ENCODE results near the gene CYP4F2. TPM values are rescaled to one million over a fixed set of nuclear protein-coding genes. Genes with fewer than 3 reads are reported as not detected.

CYP4F2 gene
- polyA plus RNA-seq, 1 donor (not counting 4 experiments of a cell fraction or from before 2014, with no cell fraction given) = 0.13 TPM

DNA sequence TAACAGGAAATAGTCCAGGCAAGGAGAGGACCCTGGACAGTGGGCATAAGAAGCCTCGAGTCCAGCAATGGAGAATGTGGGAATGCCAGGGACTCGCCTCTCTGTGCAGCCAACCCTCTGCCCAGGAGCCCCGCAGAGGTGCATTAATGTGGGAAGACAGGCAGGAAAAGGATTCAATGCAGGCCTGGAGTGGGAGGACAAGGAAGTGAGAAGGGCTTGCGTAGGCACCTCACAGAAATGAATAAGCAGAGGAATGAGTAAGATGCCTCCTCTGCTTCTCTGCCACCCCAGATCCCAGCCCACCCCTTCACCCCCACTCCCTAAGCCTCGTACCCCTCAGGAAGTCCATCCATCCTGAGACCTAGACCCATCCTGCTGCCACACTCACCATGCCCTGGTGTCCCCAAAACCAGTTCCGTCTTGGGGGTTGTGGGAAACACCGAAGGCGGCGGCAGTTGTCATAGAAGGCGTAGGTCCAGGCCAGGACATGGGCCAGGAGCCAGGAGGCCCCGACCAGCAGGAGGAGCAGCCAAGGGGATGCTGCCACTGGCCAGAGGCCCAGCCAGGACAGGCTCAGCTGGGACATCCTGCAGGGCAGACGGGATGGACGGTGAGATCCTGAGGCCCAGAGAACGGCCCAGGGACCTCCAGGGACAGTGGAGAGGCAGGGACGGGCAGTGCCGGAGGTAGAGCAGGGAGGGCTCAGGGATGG lies 692 bp downstream of the CYP4F2 start:
- H2AFZ ChIP-seq (ENCODE audit: control insufficient read depth, low read length) = no peak overlapping the region
- no peaks in the 10 kb centered on the region for H3K4me1 ChIP-seq (ENCODE audit: control insufficient read depth, extremely low read depth, insufficient read depth, low read length)
- no peaks in the 10 kb centered on the region for H4K20me1 ChIP-seq (ENCODE audit: control insufficient read depth, extremely low read depth, insufficient read depth, low read length)
- no peak overlapping the region for H3K4me2 ChIP-seq (ENCODE audit: control insufficient read depth, extremely low read depth, insufficient read depth, low read depth, low read length)
- H3K27ac ChIP-seq (ENCODE audit: control insufficient read depth, insufficient read depth, low read length) = no peak overlapping the region
- no peaks in the 10 kb centered on the region for H3K9me3 ChIP-seq (ENCODE audit: control insufficient read depth, low read depth, low read length)
- dilution Hi-C loops (cut with MboI; ENCODE audit: extremely low pct_ligation_motif_present, low sequenced_read_pairs) = no loop called here
- H3K36me3 ChIP-seq (ENCODE audit: control insufficient read depth in 2 of 2, extremely low read depth in 1 of 2, insufficient read depth in 2 of 2, low read length in 2 of 2) = no peaks in the 10 kb centered on the region
- no peak overlapping the region for H3K9ac ChIP-seq (ENCODE audit: control insufficient read depth, extremely low read depth, insufficient read depth, low read length)
- no peaks in the 10 kb centered on the region for H3K9me1 ChIP-seq (ENCODE audit: control insufficient read depth, extremely low read depth, insufficient read depth, low read length)
- FAIRE-seq (no peak), DNase-seq (ENCODE audit: low read depth, low spot score) (no peak)
- H3K4me3 ChIP-seq (ENCODE audit: control insufficient read depth in 2 of 3, extremely low read depth in 1 of 3, insufficient read depth in 2 of 3, low read depth in 1 of 3, low read length in 3 of 3) = no peak overlapping the region
- no peaks in the 10 kb centered on the region for H3K79me2 ChIP-seq (ENCODE audit: control insufficient read depth, insufficient read depth, low read length)
- peaks cover 13% of the 10 kb centered on the region for H3K27me3 ChIP-seq (ENCODE audit: control insufficient read depth, extremely low read depth, insufficient read depth, low read length)
- TF ChIP-seq, protein P1, sequence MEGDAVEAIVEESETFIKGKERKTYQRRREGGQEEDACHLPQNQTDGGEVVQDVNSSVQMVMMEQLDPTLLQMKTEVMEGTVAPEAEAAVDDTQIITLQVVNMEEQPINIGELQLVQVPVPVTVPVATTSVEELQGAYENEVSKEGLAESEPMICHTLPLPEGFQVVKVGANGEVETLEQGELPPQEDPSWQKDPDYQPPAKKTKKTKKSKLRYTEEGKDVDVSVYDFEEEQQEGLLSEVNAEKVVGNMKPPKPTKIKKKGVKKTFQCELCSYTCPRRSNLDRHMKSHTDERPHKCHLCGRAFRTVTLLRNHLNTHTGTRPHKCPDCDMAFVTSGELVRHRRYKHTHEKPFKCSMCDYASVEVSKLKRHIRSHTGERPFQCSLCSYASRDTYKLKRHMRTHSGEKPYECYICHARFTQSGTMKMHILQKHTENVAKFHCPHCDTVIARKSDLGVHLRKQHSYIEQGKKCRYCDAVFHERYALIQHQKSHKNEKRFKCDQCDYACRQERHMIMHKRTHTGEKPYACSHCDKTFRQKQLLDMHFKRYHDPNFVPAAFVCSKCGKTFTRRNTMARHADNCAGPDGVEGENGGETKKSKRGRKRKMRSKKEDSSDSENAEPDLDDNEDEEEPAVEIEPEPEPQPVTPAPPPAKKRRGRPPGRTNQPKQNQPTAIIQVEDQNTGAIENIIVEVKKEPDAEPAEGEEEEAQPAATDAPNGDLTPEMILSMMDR (optimal IDR thresholded peaks at IDR 0.05 in 1 of 3, IDR thresholded peaks at IDR 0.05 in 1 of 3, conservative IDR thresholded peaks at IDR 0.05 in 1 of 3; ENCODE audit: extremely low read depth in 1 of 3, insufficient read depth in 2 of 3, low read length in 3 of 3) = no peak
- TF ChIP-seq EZH2 (IDR thresholded peaks at IDR 0.05; ENCODE audit: low read length) = no peak

DNA sequence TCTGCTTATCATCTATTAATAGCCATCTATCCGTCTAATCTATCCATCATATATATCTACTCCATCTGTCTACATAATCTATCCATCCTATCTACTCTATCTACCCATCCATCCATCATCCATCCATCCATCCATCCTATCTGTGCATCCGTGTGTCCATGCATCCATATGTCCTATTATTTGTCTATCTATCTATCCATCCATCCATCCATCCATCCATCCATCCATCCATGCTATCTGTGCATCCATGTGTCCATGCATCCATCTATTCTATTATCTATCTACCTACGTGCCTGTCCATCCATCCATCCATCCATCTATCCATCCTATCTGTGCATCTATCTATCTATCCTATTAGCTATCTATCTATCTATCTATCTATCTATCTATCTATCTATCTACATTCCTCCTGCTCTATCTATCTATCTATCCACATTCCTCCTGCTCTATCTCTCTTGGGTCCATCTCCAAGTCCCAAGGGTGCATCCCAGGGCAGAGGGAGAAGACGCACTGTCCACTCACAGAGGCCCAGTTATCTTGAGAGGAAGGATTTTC lies 1.9 kb downstream of the CYP4F2 start:
- H3K79me2 ChIP-seq (ENCODE audit: control insufficient read depth, insufficient read depth, low read length) = no peaks in the 10 kb centered on the region

More for the DNA sequence above, 1.9 kb downstream of the CYP4F2 start:
- Histone ChIP-seq H3K9ac (ENCODE audit: control insufficient read depth, extremely low read depth, insufficient read depth, low read length) (no peak overlapping the region), H3K4me2 (ENCODE audit: control insufficient read depth, extremely low read depth, insufficient read depth, low read depth, low read length) (no peak overlapping the region), H2AFZ (ENCODE audit: control insufficient read depth, low read length) (no peak overlapping the region), H3K27ac (ENCODE audit: control insufficient read depth, insufficient read depth, low read length) (no peak overlapping the region), H3K4me1 (ENCODE audit: control insufficient read depth, extremely low read depth, insufficient read depth, low read length) (no peaks in the 10 kb centered on the region), H4K20me1 (ENCODE audit: control insufficient read depth, extremely low read depth, insufficient read depth, low read length) (no peaks in the 10 kb centered on the region), H3K36me3 (ENCODE audit: control insufficient read depth in 2 of 2, extremely low read depth in 1 of 2, insufficient read depth in 2 of 2, low read length in 2 of 2) (no peaks in the 10 kb centered on the region), H3K9me3 (ENCODE audit: control insufficient read depth, low read depth, low read length) (no peaks in the 10 kb centered on the region), H3K9me1 (ENCODE audit: control insufficient read depth, extremely low read depth, insufficient read depth, low read length) (no peaks in the 10 kb centered on the region), H3K4me3 (ENCODE audit: control insufficient read depth in 2 of 3, extremely low read depth in 1 of 3, insufficient read depth in 2 of 3, low read depth in 1 of 3, low read length in 3 of 3) (no peak overlapping the region), H3K27me3 (ENCODE audit: control insufficient read depth, extremely low read depth, insufficient read depth, low read length) (peaks cover 13% of the 10 kb centered on the region)
- FAIRE-seq (no peak), DNase-seq (ENCODE audit: low read depth, low spot score) (no peak)
- TF ChIP-seq EZH2 (IDR thresholded peaks at IDR 0.05; ENCODE audit: low read length) = no peak
- TF ChIP-seq, protein P1 (optimal IDR thresholded peaks at IDR 0.05 in 1 of 3, IDR thresholded peaks at IDR 0.05 in 1 of 3, conservative IDR thresholded peaks at IDR 0.05 in 1 of 3; ENCODE audit: extremely low read depth in 1 of 3, insufficient read depth in 2 of 3, low read length in 3 of 3) = no peak
- dilution Hi-C loops (cut with MboI; ENCODE audit: extremely low pct_ligation_motif_present, low sequenced_read_pairs) = no loop called here

Data from keratinocyte (primary cell).